DLD1 (cell line): Measurements from ENCODE around the gene UGT1A4.
"Not testable (repeated sequence)": the region's sequence is repeated elsewhere in the genome, so short reads cannot be mapped to it uniquely, and the experiment has no call there.

Experiments
- in situ Hi-C: cut with HindIII; loops from 2 replicates; pipeline ENCODE4 v1.10.0; 2017; ENCODE audit warnings: low sequenced_read_pairs

The UGT1A4 gene

GRCh38 chr2:233699424-233700027 is 19.0 kb upstream of the UGT1A4 start:
- in situ Hi-C loops: no loop called here

DNA sequence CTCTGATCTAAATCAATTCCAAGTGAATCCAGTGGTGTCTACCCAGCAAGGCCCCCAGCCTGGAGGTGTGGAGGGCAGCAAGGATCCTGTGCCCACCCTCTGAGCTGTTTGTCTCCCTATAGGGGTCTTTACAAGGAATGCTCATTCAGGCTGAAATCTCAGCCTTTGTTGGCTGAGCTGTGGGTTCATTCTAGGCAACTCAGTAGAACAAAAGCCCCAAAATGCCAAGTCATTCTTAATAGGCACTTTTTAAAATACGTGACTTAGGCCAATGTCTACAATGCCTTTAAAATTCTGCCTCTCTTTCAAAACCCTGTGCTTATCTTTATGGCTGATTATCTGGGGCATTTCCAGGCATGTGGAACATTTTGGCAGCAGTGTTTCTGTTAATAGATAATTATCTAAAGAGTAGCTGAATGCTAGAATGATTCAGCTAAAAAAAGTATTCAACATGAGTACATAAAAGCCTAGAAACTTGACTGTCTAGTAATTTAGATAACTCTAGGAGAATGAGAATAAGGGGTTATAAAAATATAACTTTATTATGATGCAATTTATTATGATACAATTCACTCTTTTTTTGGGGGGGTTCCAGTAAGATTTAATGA is 18.4 kb upstream of the UGT1A4 start:
- in situ Hi-C loops: no loop called here

GRCh38 chr2:233700842-233701241 is 17.7 kb upstream of the UGT1A4 start:
- in situ Hi-C loops: not testable (repeated sequence)

GRCh38 chr2:233702238-233702637 is 16.3 kb upstream of the UGT1A4 start:
- in situ Hi-C loops: no loop called here

GRCh38 chr2:233705911-233706506 is 12.5 kb upstream of the UGT1A4 start:
- in situ Hi-C loops: no loop called here

DNA sequence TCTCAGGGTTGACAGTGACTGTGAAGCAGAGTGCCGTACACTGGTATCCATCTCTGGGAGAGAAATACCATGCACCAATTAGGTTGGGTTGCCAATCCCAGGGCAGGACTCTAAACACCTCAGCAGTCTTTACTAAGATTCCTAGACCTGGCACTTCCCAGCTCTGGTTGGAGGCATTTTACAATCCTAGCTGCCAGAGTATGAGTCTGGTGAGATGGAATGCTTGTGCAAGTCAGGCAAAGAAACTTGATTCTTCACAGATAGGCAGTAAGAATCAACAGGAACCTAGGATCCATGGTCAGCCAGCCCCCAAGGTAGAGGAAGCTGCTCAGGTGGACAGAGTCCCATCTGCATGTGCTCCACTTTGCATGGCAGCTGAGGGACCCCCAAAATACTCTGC is 11.8 kb upstream of the UGT1A4 start:
- in situ Hi-C loops: no loop called here

DNA sequence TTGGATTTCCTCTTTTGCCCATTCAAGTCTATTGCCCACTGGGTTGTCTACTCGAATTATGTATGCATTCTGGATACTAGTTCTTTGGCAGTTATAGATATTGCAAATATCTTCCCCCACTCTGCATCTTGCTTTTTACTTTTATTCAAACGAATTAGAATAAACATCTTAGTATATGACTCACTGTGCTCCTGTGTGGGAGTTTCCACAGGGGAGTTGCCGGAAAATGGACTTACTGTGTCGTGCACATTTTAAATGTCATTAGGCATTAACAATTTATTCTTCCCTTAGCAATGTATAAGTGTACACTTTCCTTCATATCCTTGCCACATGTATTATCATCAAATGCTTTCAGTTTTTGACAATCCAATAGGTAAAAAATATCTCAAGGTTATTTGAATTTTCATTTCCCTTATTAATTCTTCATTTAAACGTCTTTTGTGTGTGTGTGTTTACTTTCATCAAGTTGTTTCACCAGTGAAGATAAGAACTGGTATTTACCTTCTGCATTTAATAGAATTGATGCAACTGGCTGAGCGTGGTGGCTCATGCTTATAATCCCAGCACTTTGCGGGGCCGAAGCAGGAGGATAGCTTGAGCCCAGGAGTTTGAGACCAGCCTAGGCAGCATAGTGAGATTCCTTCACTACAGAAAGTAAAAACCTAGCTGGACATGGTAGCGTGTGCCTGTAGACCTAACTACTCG is 10.4 kb upstream of the UGT1A4 start:
- in situ Hi-C loops: no loop called here

GRCh38 chr2:233708942-233709341 is 9.6 kb upstream of the UGT1A4 start:
- in situ Hi-C loops: no loop called here

GRCh38 chr2:233711312-233712008 is 7.1 kb upstream of the UGT1A4 start:
- in situ Hi-C loops: no loop called here

DNA sequence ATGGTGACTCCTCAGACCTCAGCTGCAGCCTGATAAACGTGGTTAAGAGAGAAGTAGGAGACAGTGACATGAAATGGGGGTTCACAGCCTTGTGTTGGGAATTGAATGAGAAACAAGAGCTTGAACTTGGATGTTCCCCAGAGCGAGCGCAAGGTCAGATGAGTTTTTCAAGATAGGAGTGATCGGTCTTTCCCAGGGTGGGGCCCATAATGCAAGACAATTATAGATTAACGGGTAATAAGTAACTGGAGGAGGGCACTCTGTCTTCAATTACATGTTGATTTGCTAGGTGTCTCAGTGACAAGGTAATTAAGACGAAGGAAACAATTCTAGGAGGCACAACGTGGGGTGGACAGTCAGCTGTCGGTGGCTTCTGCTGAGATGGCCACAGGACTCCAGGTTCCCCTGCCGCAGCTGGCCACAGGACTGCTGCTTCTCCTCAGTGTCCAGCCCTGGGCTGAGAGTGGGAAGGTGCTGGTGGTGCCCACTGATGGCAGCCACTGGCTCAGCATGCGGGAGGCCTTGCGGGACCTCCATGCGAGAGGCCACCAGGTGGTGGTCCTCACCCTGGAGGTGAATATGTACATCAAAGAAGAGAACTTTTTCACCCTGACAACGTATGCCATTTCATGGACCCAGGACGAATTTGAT is 5.8 kb upstream of the UGT1A4 start, which contains the start of gene UGT1A5:
UGT1A5 (plus strand) TSS at position 297 of the 651 bp plus-strand sequence; CDS start at position 382, 85 bp downstream.
- in situ Hi-C loops: no loop called here

- in situ Hi-C loops: no loop called here
Observed at GRCh38 chr2:233713262-233713615, 5.3 kb upstream of the UGT1A4 start.

GRCh38 chr2:233714121-233714520 is 4.4 kb upstream of the UGT1A4 start:
- in situ Hi-C loops: no loop called here

- in situ Hi-C loops: no loop called here
Observed at GRCh38 chr2:233728723-233729301, 10.3 kb downstream of the UGT1A4 start, which contains the start of gene UGT1A3. TSS of gene UGT1A3 (plus strand) at chr2:233729042. CDS start at chr2:233729127, 85 bp downstream.

- in situ Hi-C loops: not testable (repeated sequence)
Observed at GRCh38 chr2:233736868-233737653, 18.5 kb downstream of the UGT1A4 start.

- in situ Hi-C loops: no loop called here
Observed at GRCh38 chr2:233740870-233741269, 22.3 kb downstream of the UGT1A4 start.

- in situ Hi-C loops: no loop called here
Observed at GRCh38 chr2:233743464-233744259, 25.1 kb downstream of the UGT1A4 start.

DNA sequence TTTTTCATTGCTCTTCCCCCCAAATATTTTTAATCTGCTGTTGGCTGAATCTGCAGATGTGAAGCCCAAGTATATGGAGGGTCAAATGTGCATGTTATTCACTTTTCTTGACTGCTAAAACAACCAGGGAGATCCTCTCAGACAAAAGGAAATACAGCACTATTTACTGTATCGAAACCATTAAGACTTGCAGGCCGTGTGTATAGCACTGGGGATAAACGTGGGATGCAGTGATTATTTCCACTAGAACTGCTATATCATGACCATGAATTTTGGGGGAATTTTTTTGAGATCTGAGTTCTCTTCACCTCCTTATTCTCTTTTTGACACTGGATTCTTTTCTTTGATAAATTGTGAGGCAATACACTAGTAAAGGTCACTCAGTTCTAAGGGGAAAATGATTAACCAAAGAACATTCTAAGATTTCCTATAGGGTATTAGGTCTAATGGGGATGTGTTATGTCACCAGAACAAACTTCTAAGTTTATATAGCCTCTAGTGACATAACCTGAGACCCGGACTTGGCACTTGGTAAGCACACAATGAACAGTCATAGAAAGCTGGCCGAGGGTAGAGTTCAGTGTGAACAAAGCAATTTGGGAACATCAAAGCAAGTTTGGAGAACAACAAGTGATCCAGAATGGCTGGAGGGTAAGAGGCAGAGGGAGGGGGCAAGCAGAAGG is 26.7 kb downstream of the UGT1A4 start:
- in situ Hi-C loops: no loop called here

- in situ Hi-C loops: not testable (repeated sequence)
Observed at GRCh38 chr2:233745838-233746237, 27.3 kb downstream of the UGT1A4 start.
